Islet of Langerhans (tissue), 1 donor: ENCODE results near the gene BHLHE23.

Source experiments
- FAIRE-seq: peaks from one replicate; lab custom pipeline; 2011; peaks lifted over from hg19 to GRCh38; lab: Jason Lieb, UNC

The BHLHE23 gene

GRCh38 chr20:63006540-63007359 is at the start of gene BHLHE23:
Gene BHLHE23 (minus strand): TSS chr20:63006964. CDS start chr20:63006774, 190 bp downstream.
- FAIRE-seq: no peak

DNA sequence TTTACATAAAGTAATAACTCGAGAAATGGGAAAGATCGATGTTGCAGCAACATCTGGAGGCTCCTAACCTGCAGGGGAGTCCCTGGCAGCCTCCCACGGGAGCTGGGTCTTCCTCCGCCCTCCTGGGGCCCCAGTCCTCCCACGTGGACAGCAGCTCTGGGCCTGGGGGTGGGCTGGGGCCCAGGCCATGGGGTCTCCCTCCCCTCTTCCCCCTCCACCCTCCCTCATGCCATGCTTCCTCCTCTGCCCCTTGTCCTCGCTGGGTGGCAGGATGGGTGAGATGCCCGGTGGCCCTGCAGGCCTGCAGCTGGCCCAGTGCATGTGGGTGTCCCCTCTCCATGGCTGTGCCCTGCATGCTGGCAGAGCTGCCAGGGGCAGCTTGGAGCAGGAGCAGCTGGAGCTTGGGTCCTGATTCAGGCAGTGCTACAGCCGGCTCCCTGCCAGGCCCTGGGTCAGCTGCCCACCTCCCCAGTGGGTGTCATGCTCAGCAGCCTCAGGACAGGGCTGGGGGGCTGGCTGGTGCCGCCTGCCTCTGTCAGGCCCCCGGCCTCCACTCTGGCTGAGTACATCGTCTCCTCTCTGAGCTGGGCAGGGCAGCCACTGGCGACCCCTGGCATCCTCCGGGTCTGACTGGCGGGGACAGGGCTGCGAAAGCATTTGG is 48.9 kb upstream of the BHLHE23 start:
- no peak for FAIRE-seq

- no peak for FAIRE-seq
These were observed 48.0 kb upstream of the BHLHE23 start for GRCh38 chr20:63054681-63055240.

- no peak for FAIRE-seq
These were observed 47.3 kb upstream of the BHLHE23 start for GRCh38 chr20:63054103-63054474.

DNA sequence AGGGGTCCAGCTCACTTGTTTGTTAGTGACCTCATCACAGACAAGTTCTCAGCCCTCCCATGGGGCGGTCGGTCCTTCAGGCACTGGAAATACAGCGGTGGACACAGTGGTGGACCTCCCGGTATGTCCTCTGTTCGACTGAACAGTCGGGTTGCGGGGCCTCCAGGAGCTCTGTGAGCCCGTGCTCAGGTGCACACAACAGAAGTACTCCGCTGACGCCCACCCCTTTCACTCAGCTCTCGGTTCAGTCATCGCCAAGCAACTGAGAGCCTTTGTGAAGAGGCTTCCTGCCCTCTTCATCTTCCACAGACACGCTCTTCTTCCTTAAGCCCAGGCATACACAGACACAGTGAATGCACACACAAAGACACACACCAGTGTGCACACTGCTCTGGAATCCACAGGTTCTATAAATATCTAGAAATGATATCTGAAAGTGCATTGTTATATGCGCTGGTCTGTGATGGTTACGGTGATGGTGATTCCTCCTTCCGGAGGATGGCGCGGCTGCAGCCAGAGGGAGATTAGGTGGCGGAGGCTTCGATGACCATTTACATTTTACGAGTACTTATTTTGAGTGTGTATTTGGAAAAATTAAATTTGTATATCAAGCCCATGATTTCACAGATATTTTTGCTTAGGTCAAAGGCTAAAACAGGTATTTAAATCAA is 46.8 kb upstream of the BHLHE23 start:
- FAIRE-seq: no peak

DNA sequence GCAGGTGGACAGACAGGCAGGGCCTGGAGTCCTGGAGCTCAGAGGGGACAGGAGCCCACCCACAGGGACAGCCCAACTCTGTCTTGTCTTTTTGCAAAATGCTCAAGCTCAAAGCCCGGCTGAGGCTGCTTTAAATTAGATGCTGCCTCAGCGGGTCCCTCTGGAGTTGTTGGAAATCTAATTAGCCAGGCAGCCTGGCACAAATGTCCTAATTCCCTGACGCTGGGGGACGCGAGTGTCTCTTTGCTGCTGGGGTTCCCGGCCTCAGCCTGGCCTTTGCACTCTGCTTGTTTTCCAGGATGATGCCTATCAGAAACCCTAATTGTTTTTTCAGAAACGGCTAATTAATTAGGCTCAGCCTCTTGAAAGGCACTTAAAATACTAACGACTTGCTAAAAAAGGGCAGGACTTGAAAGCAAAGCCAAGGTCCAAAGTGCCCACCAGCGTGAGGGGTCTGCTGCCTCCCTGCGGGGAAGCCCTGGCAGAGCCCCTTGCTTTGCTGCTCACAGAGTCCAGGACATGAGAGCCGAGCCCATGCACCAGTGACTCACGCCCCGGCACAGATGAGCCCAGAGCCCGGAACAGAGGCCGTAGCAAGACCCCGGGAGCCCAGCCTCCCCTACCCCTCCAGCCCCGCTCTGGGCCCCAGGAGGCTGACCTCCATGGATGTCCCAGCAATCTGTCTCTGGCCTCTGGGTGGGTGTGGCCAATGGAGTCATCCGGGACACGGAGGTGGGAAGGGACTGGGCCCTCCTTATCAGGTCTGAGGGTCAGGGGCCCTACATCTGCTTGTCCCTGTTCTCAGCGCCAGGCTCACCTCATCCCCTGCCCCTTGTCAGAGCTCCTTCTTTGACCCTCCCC is 46.0 kb upstream of the BHLHE23 start:
- no peak for FAIRE-seq

DNA sequence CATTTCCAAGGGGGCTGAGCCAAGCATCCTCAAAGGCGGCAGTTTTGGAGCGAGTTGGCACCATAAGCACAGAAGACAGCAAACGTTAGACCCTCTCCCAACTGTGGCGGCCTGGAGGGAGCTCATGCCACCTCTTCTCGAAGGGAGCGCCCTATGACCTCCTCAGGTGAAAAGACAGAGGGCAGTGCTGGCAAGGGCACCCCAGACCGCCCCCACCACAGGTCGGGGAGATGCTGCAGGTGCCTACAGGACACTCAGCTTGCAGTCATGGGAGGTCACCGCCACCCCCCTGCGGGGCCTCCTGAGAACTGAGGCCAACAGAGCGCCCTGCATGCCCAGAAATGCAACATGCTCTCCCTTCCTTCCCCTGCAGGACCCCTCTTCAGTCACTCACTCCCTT is 45.1 kb upstream of the BHLHE23 start:
- no peak for FAIRE-seq

DNA sequence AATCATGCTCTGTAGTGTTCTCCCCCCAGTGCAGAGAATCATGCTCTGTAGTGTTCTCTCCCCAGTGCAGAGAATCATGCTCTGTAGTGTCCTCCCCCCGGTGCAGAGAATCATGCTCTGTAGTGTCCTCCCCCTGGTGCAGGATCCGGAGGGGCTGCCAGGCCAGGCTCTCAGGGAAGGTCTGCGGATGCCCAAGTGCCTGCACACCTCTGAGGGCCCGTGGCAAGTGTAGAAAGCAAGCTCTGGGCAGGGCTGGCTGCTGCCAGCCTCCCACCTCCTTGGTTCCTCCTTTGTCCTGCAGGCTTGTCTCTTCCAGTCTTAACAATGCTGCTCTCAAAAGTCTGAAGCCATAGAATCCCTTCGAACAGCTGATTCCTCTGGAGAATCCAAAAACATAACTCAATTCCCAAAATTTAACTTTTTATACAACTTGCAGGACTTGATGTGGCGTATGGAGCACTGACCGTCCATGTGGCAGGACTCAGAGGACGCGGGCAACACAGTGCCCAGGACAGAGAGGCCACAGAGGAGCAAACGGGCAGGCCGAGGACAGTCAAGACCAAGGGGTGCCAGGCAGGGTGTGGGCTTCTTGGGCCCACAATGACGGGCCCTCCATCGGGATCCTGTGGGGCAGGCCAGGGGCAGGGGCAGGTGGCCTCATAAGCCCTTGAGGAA is 44.6 kb upstream of the BHLHE23 start:
- no peak for FAIRE-seq

DNA sequence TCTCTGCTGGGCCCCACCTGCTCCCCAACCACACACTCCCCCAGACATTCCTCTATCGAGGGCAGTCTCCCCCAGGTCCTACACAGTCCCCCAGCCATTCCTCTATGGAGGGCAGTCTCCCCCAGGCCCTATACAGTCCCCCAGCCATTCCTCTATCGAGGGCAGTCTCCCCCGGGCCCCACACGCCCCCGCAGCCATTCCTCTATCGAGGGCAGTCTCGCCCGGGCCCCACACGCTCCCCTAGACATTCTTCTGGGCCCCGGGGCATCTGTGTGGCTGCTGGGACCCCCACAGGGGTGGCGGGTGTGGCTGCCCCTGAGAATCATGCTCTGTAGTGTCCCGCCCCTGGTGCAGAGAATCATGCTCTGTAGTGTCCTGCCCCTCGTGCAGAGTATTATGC is 43.6 kb upstream of the BHLHE23 start:
- no peak for FAIRE-seq

DNA sequence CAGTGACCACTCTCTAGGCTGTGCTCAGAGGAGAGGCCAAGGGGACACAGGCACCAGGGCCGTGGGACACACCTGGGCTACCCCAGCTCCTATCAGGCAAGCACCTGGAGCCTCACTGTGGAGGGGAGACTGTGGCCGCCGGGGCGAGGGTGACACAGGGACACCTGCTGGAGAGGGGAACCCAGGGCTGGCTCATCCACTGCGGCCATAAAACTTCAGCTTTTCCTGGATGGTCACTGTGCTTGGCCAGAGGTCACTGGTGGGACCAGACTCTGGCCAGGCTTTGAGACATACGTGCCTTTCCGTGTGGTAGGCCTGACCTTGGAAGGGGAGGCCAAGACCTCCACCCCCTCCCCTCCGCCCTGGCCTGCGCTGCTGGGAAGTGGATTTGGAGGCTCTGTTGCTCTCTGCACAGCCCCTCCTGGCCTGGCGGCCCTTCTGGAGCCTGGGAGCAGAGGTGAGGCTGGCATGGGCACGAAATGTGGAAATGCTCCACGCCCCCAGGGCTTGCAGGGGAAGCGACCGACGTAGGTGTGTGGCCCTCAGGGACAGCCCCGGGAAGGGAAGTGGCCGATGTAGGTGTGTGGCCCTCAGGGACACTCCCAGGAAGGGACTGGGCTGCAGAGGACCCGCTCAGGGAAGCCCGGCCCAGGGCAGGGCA is 42.9 kb upstream of the BHLHE23 start:
- FAIRE-seq: no peak

GRCh38 chr20:63049191-63049518 is 42.4 kb upstream of the BHLHE23 start:
- FAIRE-seq: no peak

DNA sequence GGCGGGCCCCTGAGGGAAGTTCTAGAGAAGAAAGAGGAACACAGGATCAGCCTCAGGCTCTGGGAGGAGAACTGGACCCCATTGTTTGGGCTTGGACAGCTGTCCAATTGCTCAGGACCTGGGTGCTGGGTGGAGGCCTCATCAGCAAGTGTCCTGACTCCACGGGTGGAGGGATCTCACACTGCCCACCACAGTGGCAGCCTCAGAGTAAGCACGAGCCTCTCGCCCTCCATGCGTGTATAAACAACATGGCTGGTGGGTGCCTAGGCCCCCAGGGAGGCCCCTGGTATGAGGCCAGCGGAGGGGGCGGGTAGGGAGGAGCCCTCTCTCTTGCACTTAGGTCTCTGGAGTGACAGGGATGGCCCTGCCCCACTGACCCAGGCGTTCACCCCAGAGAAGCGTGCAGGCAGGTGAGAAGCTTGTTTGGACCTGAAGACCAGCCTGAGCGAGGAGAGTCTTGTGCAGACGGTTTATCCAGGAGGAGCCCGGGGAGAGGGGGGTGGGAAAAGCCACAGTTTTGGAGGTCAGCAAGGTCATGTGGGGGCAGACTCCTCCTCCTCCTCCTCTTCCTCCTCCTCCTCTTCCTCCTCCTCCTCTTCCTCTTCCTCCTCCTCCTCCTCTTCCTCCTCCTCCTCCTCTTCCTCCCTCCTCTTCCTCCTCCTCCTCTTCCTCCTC is 41.9 kb upstream of the BHLHE23 start:
- FAIRE-seq: no peak

DNA sequence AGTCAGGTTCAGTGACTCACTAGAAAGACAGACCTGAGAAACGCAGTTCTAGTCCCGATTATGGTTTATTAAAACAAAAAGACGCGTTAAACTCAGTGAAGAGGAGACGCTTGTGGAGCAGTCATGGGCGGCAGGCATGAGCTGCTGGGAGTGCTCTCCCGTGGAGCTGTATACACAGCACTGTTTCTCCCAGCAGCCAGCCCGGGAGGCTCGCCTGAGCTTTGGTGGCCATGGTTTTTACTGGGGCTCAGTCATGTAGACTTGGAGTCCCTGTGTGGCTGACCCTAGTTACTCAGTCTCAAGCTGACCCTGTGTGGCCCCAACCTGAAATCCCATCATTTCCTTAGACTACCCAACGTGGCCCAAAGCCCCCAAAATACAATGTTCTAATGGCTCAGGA is 41.2 kb upstream of the BHLHE23 start:
- FAIRE-seq: no peak

GRCh38 chr20:63047267-63047666 is 40.5 kb upstream of the BHLHE23 start:
- FAIRE-seq: no peak

- FAIRE-seq: no peak
These were observed 40.1 kb upstream of the BHLHE23 start for GRCh38 chr20:63046841-63047240.

DNA sequence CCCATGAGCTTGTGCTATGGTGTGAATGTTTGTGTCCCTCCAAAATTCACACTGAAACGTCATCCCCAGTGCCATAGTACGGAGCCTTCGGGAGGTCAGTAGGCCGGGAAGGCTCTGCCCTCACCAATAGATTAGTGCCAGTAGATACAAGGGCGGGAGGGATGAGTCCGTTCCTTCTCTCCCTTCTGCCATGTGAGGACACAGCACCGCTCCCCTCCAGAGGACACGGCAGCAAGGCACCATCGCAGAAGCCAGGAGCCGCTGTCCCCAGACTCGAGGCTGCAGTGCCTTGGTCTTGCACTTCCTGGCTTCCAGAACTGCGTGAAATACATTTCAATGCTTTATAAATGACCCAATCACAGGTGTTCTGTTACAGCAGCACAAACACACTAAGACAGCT is 39.2 kb upstream of the BHLHE23 start:
- no peak for FAIRE-seq

DNA sequence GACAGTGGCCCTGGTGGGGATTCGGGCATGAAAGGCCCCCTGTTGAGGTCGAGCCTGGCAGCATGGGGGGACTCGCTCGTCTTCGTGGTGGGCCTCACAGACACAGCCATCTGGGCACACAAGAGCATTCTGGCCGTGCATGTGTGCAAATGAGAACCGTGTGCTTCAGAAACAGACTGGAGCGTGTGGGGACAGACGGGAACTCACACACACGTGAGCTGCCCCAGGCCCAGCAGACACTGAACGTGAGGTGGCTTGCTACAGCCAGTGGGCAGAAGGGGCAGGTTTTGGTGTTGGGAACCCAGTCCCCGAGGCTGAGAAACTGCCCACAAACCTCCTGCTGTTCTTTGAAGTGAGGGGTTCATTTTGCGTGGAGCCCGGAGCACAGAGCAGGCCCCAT is 38.6 kb upstream of the BHLHE23 start:
- no peak for FAIRE-seq

GRCh38 chr20:63044605-63045004 is 37.8 kb upstream of the BHLHE23 start:
- FAIRE-seq: no peak

DNA sequence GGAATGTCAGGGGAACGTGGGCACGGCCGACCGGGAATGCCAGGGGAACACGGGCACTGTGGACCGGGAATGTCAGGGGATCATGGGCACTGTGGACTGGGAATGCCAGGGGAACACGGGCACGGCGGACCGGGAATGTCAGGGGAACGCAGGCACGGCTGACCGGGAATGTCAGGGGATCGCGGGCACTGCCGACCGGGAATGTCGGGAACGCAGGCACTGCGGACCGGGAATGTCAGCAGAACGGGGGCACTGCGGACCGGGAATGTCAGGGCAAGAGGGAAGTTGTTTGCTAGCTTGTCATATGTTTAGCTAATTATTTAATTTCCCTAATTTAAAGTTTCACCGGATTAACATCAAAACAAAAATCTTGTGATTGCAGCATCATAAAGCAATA is 37.4 kb upstream of the BHLHE23 start:
- FAIRE-seq: no peak

DNA sequence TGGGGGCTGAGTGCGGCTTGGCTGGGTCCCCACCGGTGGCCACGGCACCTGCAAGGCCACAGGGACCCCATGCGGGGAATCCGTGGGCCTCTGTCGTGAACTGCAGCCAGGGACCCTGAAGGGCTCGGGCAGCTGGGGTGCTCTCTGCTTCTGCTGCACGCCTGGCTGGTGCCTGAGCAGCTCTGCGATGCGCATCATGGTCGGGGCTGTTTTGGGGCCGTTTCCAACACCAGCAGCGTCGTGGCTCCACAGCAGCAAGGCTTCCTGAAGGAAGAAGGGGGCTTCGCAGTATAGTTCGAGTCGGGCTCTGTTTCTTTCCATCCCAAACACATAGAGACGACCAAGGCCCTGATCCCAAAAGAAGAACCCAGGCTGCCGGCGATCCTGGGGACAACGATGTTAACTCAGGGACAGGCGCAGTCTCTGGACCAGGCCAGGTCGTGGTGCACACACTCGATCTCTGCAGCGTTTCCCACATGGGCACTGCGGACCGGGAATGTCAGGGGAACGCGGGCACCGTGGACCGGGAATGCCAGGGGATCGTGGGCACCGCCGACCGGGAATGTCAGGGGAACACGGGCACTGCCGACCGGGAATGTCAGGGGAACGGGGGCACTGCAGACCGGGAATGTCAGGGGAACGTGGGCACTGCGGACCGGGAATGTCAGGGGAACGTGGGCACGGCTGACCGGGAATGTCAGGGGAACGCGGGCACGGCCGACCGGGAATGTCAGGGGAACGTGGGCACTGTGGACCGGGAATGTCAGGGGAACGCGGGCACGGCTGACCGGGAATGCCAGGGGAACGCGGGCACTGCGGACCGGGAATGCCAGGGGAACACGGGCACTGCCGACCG is 36.8 kb upstream of the BHLHE23 start:
- no peak for FAIRE-seq
